K562 (cell line): ENCODE data around the gene PBX4. TPM values are rescaled to one million over a fixed set of nuclear protein-coding genes. Genes with fewer than 3 reads are reported as not detected.

Experiments
- HMBOX1 ChIP-seq: sonication (generic); IDR thresholded peaks from 2 replicates; pipeline ENCODE4 v1.6.1; 2016
- MXI1 ChIP-seq: IDR thresholded peaks from 2 replicates; pipeline ENCODE4 v1.6.1; 2011; ENCODE audit warnings: low read depth, mild to moderate bottlenecking, improper control_type of control experiment, low read length
- ZNF609 ChIP-seq: sonication (generic); formaldehyde crosslinking; IDR thresholded peaks from 2 replicates; pipeline ENCODE4 v1.8.1; 2023; ENCODE audit warnings: missing genetic modification reagents, mild to moderate bottlenecking, borderline replicate concordance
- polyA plus RNA-seq, 8 experiments: library from polyadenylated mRNA; depleted of rRNA in 4 of 8; stranded (reverse) in 5 of 8; unstranded in 3 of 8; fragments of >200 nt; fragmentation: Nextera tagmentation in 2 of 8; fragmentation: Illumina TruSeq in 1 of 8; extraction: Ambion mirVana in 2 of 8; extraction: Trizol in 1 of 8; gene quantifications; 2 replicates each; pipeline versions ENCODE4 v1.2.1 to v1.2.3, GENCODE V29; 2011 to 2014; ENCODE audit warnings: inconsistent platforms in 1 of 8, missing spikeins in 1 of 8
- total RNA-seq, 7 experiments: library from RNA; depleted of rRNA in 6 of 7; stranded (reverse); fragments of >200 nt in 6 of 7; fragmentation: Illumina TruSeq in 2 of 7; extraction: Trizol in 2 of 7; gene quantifications; 2 replicates each; pipeline versions ENCODE4 v1.2.1 to v1.2.3, GENCODE V29; 2011 to 2021; ENCODE audit warnings: low replicate concordance in 1 of 7

PBX4 gene
- total and polyA plus RNA-seq, 9 of the 15 experiments (the other 6 are each of a cell fraction or from before 2014, with no cell fraction given): 0.11 to 3.8 (median 1.6) TPM; not detected in 1

- TF ChIP-seq ZNF609 (CRISPR knock-in tag) (no peak), MXI1 (no peak), HMBOX1 (no peak)
Measured at GRCh38 chr19:19662344-19662743, 43.9 kb upstream of the PBX4 start (continued).
